ENCODE results near the gene SSRP1. TPM values are rescaled to one million over a fixed set of nuclear protein-coding genes. Genes with fewer than 3 reads are reported as not detected.

The SSRP1 gene
- total and polyA plus RNA-seq, 7 donors: 30.5 to 91.3 (median 54.6) TPM

DNA sequence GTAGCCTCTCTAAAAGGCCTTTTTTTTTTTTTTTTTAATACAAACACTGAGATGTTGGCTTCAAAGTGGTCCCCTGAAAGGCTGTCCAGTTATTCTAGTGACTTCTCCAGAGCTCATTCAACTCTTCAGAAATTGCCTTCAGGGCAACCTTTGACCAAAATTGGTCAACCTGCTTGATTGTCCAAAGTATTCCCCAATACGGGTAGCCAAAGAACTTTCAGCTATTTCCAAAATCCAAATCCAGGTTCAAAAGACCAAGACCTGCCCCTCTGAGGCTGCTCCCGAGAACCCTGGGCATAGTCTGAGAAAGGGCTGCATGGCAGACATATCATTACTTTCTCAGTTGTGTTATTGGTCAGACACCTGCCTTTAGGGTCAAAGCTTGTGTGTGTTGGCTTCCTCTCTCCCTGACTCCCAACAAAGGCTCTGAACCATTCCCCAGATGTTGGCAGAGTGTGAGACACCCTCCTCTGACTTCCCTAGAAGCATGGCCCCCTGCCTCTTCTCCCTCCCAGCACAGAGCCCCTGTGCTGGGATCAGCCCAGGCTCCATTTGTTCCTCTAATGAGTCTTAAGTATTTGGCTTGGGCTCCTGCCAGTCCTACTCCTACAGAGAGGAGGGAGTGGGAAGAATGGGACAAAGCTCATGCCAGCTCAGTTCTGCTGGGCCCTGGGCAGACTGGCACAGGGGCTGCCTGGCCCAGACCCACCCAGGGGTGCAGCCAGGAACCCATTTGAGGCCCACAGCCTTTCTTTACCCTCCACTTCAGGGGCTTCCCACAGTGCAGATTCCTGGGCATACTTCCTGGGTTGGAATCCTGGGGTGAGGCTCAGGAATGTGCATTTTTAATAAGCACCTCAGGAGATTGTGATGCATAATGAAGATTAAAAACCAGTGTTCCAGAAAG lies 41.2 kb downstream of the SSRP1 start:
- no peaks in the 10 kb centered on the region for H3K27me3 ChIP-seq
- H3K36me3 ChIP-seq: peaks cover 9 to 20% (median 12%) of the 10 kb centered on the region in 4 donors
- H3K4me3 ChIP-seq: no peak overlapping the region
- no peak for DNase-seq
- WGBS, 2 donors: 60 to 85% methylated on average over 2 of the region's 2 CpGs
- no peaks in the 10 kb centered on the region for H3K4me1 ChIP-seq
- intact Hi-C loops (cut with DNase I): no loop called here
- peak overlapping the region in 1 of 4 donors; percentile 37 for H3K27ac ChIP-seq
- peaks cover 2 to 8% (median 3%) of the 10 kb centered on the region in 4 donors for H3K9me3 ChIP-seq
- TF ChIP-seq POLR2A (IDR thresholded peaks at IDR 0.05) (no peak), CTCF (IDR thresholded peaks at IDR 0.05) (no peak)

DNA sequence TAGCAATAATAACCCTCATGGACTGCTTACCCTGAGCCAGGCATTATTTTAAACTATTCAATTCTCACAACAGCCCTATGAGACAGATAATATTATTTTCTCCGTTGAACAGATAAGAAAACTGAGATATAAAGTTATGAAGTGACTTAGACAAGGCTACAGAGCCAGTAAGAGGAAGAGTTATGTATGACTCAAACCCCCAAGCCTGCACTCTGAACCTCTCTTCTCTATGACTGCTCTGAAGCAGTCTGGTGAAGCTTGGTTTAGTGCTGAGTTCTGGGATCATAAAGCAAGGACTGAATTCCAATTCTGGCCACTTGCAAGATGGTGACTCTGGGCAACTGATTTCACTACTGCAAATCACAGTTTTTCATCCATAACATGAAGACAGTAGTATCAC lies 45.4 kb downstream of the SSRP1 start:
- Histone ChIP-seq H3K4me3 (no peak overlapping the region), H3K36me3 (no peaks in the 10 kb centered on the region), H3K27ac (no peak overlapping the region), H3K4me1 (peaks cover 0 to 6% (median 0%) of the 10 kb centered on the region in 4 donors), H3K9me3 (no peaks in the 10 kb centered on the region), H3K27me3 (no peaks in the 10 kb centered on the region)
- TF ChIP-seq POLR2A (IDR thresholded peaks at IDR 0.05): no peak
- TF ChIP-seq POLR2AphosphoS5 (IDR thresholded peaks at IDR 0.05): no peak
- no peak for TF ChIP-seq CTCF (IDR thresholded peaks at IDR 0.05)
- TF ChIP-seq EP300 (IDR thresholded peaks at IDR 0.05): no peak
- intact Hi-C loops (cut with DNase I): no loop called here
- 20 to 68% methylated on average over 1 of the region's 1 CpG for WGBS, 2 donors
- no peak for DNase-seq

- no peak overlapping the region for H3K27ac ChIP-seq
- 5 to 19% methylated on average over 11 of the region's 11 CpGs for WGBS, 2 donors
- no peak for TF ChIP-seq POLR2A (IDR thresholded peaks at IDR 0.05)
- no peak for TF ChIP-seq EP300 (IDR thresholded peaks at IDR 0.05)
- no peak for TF ChIP-seq POLR2AphosphoS5 (IDR thresholded peaks at IDR 0.05)
- no peak for TF ChIP-seq CTCF (IDR thresholded peaks at IDR 0.05)
- no peak for DNase-seq
- no peaks in the 10 kb centered on the region for H3K27me3 ChIP-seq
- intact Hi-C loops (cut with DNase I): no loop called here
- no peaks in the 10 kb centered on the region for H3K36me3 ChIP-seq
- H3K4me3 ChIP-seq: no peak overlapping the region
- H3K9me3 ChIP-seq: no peaks in the 10 kb centered on the region
- H3K4me1 ChIP-seq: peaks cover 0 to 6% (median 0%) of the 10 kb centered on the region in 4 donors
Observed at GRCh38 chr11:57288771-57289579, 46.7 kb downstream of the SSRP1 start.

DNA sequence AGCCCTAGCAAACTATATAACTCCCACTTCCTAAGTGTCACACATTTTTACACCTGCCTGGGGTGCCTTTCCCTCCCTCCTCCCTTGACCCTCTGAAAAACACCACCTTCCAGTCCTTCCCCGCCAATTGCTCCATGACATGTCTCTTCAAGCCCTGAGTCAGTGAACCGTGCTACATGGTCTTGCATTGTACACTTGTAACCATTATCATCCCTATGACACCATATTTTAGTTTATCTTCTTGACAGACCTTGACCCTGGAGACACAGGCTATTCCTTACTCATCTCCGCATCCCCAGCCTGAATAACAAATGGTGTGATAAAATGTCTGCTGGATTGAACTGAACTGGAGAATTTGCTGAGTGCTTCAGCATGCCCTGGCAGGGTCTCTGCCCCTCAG lies 47.8 kb downstream of the SSRP1 start:
- TF ChIP-seq POLR2A (IDR thresholded peaks at IDR 0.05) (no peak), CTCF (IDR thresholded peaks at IDR 0.05) (no peak), POLR2AphosphoS5 (IDR thresholded peaks at IDR 0.05) (no peak), EP300 (IDR thresholded peaks at IDR 0.05) (no peak)
- WGBS, 2 donors: 93 to 97% methylated on average over 3 of the region's 3 CpGs
- no peaks in the 10 kb centered on the region for H3K27me3 ChIP-seq

More for the DNA sequence above, 47.8 kb downstream of the SSRP1 start:
- no peak overlapping the region for H3K27ac ChIP-seq
- intact Hi-C loops (cut with DNase I): no loop called here
- H3K9me3 ChIP-seq: no peaks in the 10 kb centered on the region
- DNase-seq: no peak
- peaks cover 0 to 6% (median 0%) of the 10 kb centered on the region in 4 donors for H3K4me1 ChIP-seq
- no peak overlapping the region for H3K4me3 ChIP-seq
- no peaks in the 10 kb centered on the region for H3K36me3 ChIP-seq
